HepG2 (cell line): ENCODE measurements around the gene OS9.

Experiments used
- AFF4 ChIP-seq: sonication (generic); formaldehyde crosslinking; IDR thresholded peaks from 2 replicates; pipeline ENCODE4 v1.4.0; 2020; ENCODE audit warnings: missing genetic modification reagents
- BHLHE40 ChIP-seq: IDR thresholded peaks from 2 replicates; pipeline ENCODE4 v1.6.1; 2011; ENCODE audit warnings: low read length, improper control_type of control experiment
- CTCF ChIP-seq: sonication (generic); formaldehyde crosslinking; IDR thresholded peaks from 2 replicates; pipeline ENCODE4 v1.5.0; 2020; ENCODE audit warnings: mild to moderate bottlenecking, missing genetic modification reagents, moderate library complexity
- EP300 ChIP-seq, 3 experiments: sonication (generic) in 1 of 3; formaldehyde crosslinking in 1 of 3; IDR thresholded peaks; 2 replicates each; pipeline versions ENCODE4 v1.5.1 to v1.6.1; 2011 to 2020; ENCODE audit warnings: low read depth in 2 of 3, low read length in 2 of 3, borderline replicate concordance in 1 of 3, improper control_type of control experiment in 1 of 3, mild to moderate bottlenecking in 1 of 3, missing genetic modification reagents in 1 of 3, moderate library complexity in 1 of 3
- GABPA ChIP-seq, 2 experiments: IDR thresholded peaks; 2 replicates each; pipeline ENCODE4 v1.6.1; 2011 to 2016; ENCODE audit warnings: low read depth in 2 of 2, low read length in 1 of 2, missing biosample characterization in 1 of 2, missing genetic modification characterization in 1 of 2
- KDM1A ChIP-seq: IDR thresholded peaks from 2 replicates; pipeline ENCODE4 v1.6.1; 2016; ENCODE audit warnings: missing compliant biosample characterization
- POLR2A ChIP-seq, 2 experiments: IDR thresholded peaks; 2 replicates each; pipeline ENCODE4 v1.6.1; 2011; ENCODE audit warnings: low read depth in 2 of 2, low read length in 2 of 2, mild to moderate bottlenecking in 1 of 2, moderate library complexity in 1 of 2; ENCODE audit not compliant: insufficient read depth in 1 of 2
- POLR2AphosphoS5 ChIP-seq: IDR thresholded peaks from 2 replicates; pipeline ENCODE4 v1.6.1; 2012; ENCODE audit warnings: low read depth, low read length
- RAD21 ChIP-seq: fragments of 450-650 bp; formaldehyde crosslinking; IDR thresholded peaks from 2 replicates; pipeline ENCODE4 v1.5.0; 2020; ENCODE audit warnings: mild to moderate bottlenecking
- ZBTB49 ChIP-seq: sonication (generic); formaldehyde crosslinking; IDR thresholded peaks from 2 replicates; pipeline ENCODE4 v1.4.0; 2020; ENCODE audit warnings: missing genetic modification reagents, borderline replicate concordance
- ZNF18 ChIP-seq: sonication (generic); formaldehyde crosslinking; IDR thresholded peaks from 2 replicates; pipeline ENCODE4 v1.8.0; 2022; ENCODE audit warnings: mild to moderate bottlenecking, missing genetic modification reagents; ENCODE audit not compliant: insufficient replicate concordance
- TF ChIP-seq, protein P1 (sequence below): sonication (generic); formaldehyde crosslinking; IDR thresholded peaks from 2 replicates; pipeline ENCODE4 v1.4.0; 2020; ENCODE audit warnings: missing genetic modification reagents

DNA sequence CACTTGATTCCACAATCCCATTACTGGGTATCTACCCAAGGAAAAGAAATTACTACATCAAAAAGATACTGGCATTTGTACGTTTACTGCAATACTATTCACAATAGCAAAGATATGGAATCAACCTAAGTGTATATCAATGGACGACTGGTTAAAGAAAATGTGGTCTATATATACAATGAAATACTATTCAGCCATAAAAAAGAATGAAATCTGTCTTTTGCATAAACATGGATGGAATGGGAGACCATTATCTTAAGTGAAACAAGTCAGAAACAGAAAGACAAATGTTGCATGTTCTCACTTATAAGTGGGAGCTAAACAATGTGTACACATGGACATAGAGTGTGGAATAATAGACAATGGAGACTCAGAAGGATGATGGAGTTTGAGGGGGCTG lies 5.0 kb upstream of the OS9 start:
- TF ChIP-seq CTCF (CRISPR knock-in tag) (no peak), AFF4 (CRISPR knock-in tag) (no peak), ZBTB49 (CRISPR knock-in tag) (no peak), ZNF18 (no peak), POLR2AphosphoS5 (no peak), RAD21 (CRISPR knock-in tag) (no peak), BHLHE40 (no peak), POLR2A (IDR thresholded peaks at IDR 0.05; ENCODE audit: insufficient read depth in 1 of 2, low read depth in 2 of 2, low read length in 2 of 2) (no peak), KDM1A (CRISPR knock-in tag) (no peak), GABPA (IDR thresholded peaks at IDR 0.05; ENCODE audit: low read depth, low read length) (no peak), GABPA (CRISPR knock-in tag; IDR thresholded peaks at IDR 0.05; ENCODE audit: low read depth) (no peak), EP300 (IDR thresholded peaks at IDR 0.05; ENCODE audit: low read depth in 2 of 2, low read length in 2 of 2) (no peak), EP300 (CRISPR knock-in tag; IDR thresholded peaks at IDR 0.05; ENCODE audit: borderline replicate concordance) (no peak)
- TF ChIP-seq, protein P1, sequence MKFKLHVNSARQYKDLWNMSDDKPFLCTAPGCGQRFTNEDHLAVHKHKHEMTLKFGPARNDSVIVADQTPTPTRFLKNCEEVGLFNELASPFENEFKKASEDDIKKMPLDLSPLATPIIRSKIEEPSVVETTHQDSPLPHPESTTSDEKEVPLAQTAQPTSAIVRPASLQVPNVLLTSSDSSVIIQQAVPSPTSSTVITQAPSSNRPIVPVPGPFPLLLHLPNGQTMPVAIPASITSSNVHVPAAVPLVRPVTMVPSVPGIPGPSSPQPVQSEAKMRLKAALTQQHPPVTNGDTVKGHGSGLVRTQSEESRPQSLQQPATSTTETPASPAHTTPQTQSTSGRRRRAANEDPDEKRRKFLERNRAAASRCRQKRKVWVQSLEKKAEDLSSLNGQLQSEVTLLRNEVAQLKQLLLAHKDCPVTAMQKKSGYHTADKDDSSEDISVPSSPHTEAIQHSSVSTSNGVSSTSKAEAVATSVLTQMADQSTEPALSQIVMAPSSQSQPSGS (CRISPR knock-in tag) = no peak
